ENCODE data around the gene ZNF106.

Gene ZNF106

GRCh38 chr15:42365921-42366550, 124.9 kb downstream of the ZNF106 start:
- no peak for FAIRE-seq

- no peak for FAIRE-seq
Observed at GRCh38 chr15:42364529-42364928, 126.4 kb downstream of the ZNF106 start.

GRCh38 chr15:42363942-42364341, 127.0 kb downstream of the ZNF106 start:
- FAIRE-seq = no peak

GRCh38 chr15:42363487-42363886, 127.5 kb downstream of the ZNF106 start:
- FAIRE-seq = no peak

Measured in endometrium (tissue), 2 donors.